ENCODE results near the gene PARVB.

Gene PARVB

DNA sequence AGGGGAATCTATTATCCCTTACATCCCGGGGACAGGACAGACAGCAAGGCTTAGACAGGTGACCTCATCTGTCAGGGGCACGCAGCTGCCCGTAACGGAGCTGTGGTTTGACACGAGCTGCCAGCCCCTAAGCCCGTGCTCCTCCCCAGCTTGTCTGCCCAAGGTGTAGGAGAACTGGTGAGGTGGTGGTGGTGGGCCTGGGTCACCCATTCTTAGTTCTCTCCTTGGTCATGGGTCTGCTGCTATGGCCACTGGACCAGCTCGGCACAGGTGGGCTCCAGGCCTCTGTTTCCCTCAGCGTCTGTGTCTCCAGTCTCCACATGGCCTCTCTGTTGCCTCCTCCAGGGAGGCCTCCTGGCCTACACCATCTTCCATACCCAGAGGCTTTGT, 162.0 kb downstream of the PARVB start:
- no peak for DNase-seq

DNA sequence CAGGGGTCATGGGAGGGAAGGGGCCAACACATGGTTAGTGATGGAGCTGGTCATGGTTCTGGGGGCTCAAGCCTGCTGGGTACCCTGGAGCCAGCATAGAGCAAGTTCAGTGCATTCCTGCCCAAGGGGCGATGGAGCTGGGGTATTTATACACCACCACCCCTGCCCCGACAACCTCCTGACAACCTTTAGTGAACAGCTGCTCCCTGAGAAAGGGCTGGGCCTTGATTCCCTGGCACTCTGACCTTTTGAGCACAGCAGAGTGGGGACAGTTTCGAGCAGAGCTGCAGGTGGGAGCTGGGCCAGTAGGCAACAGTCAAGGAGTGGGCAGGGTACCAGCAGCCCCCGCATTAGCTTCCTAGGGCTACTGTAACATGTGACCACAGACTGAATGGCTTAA, 162.6 kb downstream of the PARVB start:
- DNase-seq = no peak

DNA sequence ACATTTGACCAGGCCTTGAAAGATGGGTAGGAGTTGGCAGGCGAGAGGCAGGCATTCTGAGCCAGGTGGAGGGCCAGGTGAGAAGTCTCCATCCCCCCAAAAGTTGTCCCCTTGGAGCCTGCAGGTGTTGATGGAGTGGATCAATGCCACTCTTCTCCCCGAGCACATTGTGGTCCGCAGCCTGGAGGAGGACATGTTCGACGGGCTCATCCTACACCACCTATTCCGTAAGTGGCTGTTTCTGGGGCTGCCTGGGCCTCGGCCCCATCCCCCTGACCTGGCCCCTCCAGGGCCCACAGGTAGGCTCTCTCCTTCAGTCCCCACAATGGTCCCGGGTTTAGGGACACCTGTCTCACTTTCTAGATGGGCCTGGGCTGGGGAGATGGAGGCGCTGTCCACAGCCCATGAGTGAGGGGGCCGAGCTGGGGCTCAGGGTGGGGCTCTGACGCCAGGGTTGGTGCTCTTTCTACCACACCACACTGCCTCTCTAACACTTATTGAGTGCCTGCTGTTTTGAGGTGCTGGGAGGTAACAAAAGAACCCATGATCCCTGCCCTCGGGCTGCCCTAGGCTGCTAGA, 163.6 kb downstream of the PARVB start:
- DNase-seq = no peak

DNA sequence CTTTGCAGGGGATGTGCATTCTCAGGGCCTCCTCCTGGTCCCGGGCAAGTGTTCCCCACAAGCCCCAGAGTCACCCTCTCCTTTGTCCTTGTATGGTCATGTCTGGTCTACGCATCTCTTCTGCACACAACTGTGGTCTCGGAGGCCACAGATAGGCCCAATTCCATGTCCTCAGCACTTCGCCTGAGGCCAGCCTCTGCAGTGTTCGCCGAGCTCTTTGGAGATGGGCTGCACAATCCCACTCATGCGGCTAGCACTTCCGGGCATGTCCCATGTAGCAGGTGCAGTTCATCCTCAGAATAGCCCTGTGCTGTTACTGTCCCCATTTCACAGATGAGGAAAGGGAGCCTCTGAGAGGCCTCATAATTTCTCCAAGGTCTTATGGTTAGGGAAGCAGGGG, 164.2 kb downstream of the PARVB start:
- no peak for DNase-seq

DNA sequence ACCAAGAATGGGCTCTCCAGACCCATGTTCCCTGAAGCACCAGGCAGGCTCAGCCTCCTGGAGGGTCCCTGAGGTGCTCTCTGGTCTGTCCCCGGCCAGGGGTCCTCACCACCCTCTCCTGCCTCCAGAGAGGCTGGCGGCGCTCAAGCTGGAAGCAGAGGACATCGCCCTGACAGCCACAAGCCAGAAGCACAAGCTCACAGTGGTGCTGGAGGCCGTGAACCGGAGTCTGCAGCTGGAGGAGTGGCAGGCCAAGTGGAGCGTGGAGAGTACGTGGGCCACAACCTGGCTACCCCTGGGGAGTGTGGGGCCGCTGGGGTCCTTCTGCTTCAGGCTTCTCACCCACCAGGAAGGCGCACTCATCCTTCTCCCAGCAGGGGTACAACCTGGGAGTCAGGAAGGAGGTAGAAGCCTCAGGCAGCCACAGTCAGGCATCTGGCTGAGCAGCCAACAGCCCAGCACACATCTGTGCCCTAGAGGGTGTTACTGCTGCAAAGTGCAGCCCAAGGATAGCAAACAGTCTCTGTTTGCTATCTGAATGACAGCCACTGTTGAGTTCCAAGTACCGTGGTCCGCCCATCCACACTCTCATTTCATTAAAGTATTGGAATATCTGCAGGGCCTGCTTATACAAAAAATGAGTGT, 165.0 kb downstream of the PARVB start:
- DNase-seq = no peak

DNA sequence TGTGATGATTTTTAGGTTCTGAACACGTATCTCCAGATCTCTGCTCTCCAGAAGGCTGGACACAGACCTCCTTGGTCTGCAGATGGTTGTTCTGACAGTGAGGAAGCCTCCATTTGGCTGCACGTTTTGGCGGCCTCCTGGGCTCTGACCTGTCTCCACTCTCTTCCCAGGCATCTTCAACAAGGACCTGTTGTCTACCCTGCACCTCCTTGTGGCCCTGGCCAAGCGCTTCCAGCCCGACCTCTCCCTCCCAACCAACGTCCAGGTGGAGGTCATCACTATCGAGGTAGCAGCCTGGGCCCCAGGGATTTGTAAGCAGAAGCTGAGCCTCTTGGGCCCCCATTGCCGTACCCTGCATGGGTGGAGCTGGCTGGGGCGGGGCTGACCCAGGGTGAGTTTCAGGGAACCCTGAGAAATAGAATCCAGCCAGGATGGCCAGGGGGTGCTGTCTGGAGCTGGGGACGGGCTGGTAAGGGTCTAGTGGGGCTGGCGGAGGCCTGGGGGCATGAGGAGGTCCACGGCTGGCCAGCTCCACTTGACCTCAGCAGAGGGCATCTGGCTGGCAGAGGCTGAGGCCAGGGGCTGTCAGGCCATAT, 166.4 kb downstream of the PARVB start:
- no peak for DNase-seq

DNA sequence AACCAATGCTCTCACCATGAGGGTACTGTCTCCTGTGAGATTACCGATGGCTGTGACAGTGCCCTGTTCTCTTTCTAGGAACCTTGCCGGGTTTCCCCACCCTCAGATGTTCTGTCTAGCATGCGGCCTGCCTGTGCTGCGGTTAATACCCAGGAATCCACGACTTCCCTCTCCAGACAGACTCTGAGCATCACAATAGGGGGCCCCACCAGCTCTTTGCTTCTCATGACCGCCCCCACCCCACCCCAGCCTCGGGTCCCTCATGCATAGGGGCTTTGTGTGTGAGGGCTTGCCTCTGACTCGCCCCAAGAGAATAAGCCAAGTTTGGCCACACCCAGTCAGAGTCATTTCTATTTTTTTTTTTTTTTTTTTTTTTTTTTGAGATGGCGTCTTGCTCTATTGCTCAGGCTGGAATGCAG, 166.9 kb downstream of the PARVB start:
- DNase-seq = no peak

DNA sequence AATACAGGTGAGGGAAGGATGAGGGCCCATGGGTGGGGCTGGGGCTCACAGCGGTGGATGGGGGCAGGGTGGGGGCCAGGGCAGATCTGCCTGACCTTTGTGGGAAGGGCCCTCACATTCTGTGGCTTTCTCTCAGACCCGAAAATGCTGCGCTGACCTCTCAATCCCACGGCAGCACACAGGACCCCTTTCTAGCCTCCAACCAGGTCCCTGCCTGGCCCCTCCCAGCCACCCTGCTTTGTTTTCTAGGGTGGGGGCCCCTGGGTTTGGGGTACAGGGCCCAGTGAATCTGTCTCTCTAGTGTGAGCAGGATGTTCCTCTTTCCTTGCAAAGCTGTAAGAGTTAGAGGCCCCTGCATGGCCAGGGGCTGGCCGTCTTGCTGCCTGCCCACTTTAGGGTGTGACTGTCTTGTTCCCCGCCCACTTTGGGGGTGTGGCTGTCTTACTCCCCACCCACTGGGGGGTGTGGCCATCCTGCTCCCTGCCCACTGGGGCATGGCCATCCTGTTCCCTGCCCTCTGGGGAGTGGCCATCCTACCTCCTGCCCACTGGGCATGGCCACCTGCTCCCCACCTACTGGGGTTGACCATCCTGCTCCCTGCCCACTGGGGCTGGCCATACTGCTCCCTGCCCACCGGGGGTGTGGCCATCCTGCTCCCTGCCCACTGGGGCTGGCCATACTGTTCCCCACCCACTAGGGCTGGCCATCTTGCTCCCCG, 168.2 kb downstream of the PARVB start:
- DNase-seq = no peak

DNA sequence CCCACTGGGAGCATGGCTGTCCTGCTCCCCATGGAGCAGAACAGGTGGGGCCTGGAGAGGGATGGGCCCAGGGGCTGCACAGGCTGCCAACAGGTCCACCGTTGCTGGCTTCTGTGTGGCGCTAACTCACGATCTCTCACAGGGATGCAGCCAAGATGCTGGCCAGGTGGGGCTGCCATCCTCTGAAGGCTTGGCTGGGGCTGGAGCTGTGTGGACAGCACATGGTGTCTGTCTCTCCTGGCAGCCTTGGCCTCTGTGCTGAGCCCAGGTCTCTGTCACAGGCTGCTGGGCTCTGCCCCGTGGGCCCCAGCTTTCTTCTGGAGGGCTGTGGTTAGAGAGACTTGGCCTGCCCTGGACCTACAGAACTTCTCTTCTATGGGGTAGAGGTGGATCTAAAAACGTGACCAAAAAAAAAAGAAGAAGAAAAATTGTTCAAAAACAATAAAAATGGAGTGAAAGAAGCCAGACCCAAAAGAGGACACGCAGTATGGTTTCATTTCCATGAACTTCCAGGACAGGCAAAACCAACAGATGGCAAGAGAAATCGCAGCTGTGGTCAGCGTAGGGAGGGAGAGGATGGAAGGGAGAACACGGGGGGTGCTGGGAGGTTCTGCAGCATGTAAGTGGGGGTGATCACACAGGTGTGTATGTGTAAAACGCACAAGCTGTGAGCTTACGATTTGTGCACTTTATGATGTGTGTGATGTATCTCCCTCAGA, 168.9 kb downstream of the PARVB start:
- DNase-seq = no peak

DNA sequence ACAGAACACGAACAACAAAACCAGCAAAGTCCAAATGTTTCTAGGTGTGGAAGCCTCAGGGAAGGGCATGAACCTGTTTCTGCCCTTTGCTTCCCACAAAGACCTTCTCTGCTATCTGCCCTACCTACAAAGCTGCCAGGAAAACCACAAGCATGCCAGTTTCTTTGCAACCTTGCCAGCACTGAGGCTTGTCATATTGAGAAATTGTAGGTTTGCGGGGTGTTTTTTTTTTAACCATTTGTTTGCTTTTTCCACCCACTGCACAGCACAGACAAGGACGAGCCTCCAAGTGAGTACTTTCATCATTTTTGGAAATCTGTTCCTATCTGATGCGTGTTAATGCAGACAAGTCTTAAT, 169.4 kb downstream of the PARVB start:
- DNase-seq = no peak

DNA sequence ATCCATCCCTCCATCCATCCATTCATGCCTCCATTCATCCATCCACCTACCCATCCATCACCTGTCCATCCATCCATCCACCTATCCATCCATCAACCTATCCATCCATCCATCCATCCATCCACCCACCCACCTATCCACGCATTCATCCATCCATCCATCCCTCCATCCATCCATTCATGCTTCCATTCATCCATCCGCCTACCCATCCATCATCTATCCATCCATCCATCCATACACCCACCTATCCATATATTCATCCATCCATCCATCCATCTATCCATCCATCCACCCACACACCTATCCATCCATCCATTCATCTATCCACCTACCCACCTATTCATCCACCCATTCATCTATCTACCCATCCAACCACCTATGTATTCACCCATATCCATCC, 170.5 kb downstream of the PARVB start:
- no peak for DNase-seq

DNA sequence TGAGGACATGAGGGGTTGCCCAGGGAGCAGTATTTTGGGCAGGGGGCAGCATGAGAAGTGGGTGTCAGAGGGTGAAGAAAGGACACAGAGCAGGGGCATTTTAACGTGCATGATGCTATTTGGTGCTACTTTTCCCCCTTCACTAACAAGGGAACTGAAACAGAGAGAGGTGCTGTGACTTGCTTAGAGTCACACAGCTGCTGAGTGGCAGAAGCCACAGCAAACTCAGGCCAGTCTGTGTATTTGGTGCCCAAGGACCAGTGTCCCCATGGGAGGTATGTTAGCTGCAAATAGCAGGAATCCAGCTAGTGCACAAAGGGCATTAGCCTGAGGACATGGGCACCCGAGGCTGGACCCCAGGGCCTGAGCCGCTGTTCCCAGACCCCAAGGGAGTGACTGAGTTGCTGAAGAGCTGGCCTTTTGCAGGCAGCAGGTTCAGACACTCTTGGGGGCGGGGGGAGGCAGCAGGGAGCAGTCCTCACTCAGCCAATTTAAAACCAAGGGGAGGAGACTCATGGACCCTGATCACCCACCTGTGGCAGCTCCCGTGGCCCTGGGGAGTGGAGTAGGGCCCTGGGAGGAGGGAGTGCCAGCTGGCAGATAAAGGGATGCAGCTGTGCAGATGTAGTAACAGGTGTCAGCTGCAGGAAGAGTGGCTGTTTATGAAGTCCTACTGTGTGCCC, 171.2 kb downstream of the PARVB start:
- no peak for DNase-seq

DNA sequence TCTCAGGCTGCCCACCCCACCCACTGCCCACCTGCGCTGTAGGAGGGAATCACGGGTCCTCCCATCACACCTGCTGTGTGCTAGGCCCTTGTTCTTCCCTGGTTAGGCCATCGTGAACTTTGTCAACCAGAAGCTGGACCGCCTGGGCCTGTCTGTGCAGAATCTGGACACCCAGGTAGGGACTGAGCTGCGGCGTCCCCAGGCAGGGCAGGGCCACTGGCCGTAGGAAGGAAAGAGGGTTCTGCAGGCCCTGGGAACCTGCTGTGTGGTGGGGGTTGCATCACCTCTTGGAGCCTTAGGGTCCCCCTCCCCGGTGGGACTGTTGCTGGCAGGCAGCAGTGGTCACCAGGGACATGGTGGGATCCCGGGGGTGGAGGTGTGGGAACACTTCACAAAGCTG, 172.1 kb downstream of the PARVB start:
- no peak for DNase-seq

DNA sequence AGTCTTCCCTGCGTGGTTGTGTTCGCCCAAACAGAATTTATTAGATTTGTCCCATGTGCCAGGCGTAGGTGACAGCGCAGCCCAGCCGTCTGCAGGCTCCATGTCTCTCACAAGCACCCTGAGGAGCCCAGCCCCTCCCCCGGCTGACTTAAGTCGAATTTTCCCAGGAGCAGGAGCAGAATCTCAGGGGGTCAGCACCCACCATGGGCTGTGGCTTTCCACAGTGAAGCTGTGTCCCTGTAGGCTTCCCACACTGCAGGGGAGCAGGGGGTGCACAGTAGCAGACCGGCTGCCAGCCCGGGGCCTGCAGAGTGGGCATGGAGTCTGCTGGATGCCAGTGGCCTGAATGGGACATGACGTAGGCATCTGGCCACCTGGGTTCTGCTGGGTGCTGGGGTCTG, 172.6 kb downstream of the PARVB start:
- no peak for DNase-seq

DNA sequence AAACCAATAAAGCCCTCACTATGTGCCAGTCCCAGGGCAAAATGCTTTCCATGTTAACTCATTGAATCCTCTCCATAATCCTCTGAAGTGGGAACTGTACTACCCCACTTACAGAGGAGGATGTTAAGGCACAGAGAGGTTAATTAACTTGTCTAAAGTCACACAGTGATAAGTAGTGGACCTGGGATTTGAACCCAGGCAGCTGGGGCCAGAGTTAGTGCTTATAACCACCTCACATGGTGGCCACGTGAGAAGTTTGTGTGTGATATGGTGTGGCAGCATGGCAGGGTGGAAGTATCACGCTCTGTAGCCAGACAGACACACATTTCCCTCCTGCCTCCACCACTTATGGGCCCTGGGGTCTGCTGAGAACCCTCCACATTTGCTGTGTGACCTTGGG, 173.2 kb downstream of the PARVB start:
- DNase-seq = no peak

DNA sequence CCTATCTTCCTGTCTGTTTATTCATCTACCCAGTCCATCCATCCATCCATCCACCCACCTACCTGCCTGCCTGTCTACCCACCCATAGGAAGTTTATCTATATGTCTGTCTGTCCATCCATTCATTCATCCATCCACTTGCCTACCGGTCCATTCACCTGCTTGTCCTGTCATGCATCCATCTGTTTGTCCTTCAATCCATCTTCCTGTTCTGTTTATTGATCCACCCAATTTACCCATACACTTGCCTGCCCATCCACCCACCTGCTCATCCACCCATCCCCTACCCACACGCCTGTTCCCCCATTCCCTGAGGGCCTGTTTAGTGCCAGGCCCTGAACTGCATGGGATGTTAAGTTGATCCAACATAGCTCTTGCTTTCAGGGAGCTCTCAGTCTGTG, 175.1 kb downstream of the PARVB start:
- DNase-seq = no peak

DNA sequence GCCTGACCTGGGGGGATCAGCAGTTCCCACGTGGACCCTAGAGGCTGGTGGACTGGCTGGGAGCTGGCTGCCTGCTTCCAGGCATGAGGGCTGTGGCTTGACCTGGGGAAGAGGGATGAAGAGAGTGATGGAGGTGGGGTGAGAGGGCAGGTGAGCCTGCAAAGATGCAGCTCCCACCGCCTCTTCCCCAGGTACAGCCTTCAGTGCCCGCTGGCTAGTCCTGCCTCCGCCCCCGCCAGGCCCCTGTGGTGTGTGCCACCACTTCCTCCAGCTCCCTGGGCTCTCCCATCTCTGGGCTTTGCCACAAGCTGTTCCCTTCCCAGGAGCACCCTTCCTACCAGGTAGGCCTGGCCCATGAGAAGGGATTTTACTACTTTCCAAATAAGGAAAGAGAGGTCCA, 175.8 kb downstream of the PARVB start:
- no peak for DNase-seq

DNA sequence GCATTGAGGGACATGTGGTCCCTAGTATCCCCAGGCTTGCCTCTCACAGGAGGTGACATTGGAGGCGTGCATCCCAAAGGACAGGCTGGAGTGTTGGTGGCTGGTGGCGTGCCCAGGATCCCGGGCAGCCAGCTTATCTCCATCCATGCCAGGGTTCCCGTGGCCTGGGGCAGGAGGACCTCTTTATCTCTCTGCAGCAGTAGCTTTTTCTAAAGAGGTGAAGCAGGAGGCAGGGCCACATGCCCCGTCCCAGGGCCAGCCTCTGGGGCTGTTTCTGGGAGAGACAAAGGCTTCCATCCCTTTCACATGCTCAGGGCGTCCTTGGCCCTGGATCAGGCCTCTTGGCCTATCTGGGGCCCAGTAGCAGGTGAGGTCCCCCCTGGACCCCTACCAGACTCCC, 176.3 kb downstream of the PARVB start:
- DNase-seq = no peak

DNA sequence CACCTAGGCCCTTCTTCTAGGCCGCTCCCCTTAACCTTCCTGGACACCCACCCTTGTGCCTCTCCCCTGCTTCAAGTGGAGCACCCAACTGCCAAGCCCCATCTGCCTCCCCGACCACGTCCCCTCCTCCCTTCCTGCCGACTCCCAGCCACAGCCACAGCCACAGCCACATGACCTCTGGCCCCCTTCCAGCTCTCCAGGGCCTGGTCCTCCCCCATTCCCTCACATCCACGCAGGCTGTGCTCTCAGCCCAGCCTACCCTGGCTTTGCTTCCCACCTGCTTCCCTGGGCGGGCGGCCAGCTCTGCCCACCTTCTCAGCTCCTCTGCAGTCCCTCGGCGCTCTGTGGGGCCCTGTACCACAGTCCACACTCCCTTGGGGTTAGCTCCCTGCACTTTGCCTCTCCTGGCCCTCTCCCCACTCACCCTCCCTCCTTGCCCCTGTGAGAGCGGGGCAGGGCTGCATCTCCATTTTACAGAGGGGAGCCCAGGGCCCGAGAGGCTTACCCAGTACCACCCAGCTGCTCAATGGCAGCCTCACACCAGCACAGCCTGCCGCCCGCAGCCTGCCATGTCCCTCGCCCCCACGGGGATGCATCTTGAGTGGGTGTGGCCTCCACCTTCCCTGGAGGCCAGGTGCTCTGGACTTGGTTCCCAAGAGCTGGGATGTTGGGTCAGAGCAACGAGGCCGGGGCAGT, 176.9 kb downstream of the PARVB start:
- no peak for DNase-seq

DNA sequence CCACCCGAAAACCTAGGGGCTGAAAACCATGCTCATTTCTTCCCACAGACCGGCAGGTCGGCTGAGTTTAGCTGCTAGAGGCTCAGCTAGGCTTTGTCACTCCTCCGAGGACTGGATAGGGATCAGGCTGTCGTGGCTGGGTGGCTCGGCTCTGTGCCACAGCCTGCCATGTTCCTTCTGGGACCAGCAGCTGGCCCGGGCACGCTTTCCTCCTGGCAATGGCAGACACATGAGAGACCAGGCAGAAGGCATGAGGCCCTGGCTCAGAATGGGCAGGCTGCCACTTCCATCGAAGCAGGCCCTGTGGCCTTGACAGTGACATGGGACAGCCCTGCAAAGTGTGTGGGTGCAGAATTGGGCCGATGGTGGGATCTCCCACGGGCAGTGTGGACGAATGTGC, 177.6 kb downstream of the PARVB start:
- DNase-seq = no peak

DNA sequence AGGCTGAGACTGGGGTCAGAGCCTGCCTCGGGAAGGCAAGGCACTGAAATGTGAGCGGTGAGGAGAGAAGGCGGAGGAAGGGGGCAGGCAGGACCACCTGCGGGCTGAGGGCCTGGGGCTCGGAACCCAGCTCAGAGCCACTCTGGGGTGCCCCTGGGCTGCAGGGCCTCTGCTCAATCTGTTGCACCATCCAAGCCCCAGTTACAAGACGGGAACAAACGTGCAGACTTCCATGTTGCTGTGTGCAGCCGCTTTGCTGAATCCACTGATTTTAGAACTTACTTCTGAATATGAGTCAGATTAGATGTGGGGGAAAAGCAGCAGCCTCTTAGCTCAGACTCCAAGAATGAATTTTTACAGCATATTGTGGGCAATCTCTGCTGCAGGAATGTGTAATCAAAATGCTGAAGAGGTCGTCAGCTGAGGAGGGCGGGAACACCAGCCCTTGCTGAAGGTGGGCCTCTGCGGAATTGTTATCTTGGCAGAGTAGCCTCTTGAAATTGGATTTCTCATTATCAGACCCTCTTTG, 178.2 kb downstream of the PARVB start:
- DNase-seq = no peak

DNA sequence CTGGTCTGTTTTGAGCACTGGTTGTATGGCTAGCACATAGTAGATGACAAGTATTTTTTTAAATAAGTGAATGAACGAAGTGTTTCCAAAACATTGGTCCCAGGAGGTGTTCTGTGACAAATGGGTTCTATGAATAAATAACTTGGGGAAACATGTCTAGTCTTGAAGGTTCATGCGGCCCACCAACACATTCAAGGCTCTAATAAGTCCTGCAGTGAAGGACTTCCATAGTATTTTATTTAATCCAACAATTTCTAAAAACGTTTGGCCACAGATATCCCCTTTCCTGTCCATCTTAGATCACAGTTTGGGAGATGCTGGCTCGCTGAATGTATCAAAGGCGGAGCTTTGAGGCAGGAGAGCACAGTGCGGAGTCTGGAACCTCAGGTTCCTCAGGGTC, 179.1 kb downstream of the PARVB start:
- no peak for DNase-seq
